Tibial artery (tissue), 4 donors: Measurements from ENCODE around the gene RNF208.

Source experiments
- DNase-seq, 2 donors: peaks; one replicate each; pipeline ENCODE4 v3.0.0-alpha.2; 2019
- H3K27ac ChIP-seq, 2 donors: fragments of 200-600 bp; sonication (generic) in 1 of 2; 1 replicate in 1 of 2; 2 replicates in 1 of 2; pipeline ENCODE4 v1.5.1; 2018 to 2019; ENCODE audit warnings: mild to moderate bottlenecking in 1 of 2
- H3K27me3 ChIP-seq, 2 donors: fragments of 200-600 bp; sonication (generic) in 1 of 2; one replicate each; pipeline versions ENCODE4 v1.5.1 to v1.6.0; 2016 to 2019
- H3K36me3 ChIP-seq, 3 donors: fragments of 200-600 bp; sonication (generic) in 2 of 3; one replicate each; pipeline ENCODE4 v1.5.1; 2016 to 2019; ENCODE audit warnings: mild to moderate bottlenecking in 2 of 3
- H3K4me1 ChIP-seq, 4 donors: fragments of 200-600 bp; sonication (generic) in 2 of 4; 1 replicate in 3 of 4; 2 replicates in 1 of 4; pipeline ENCODE4 v1.5.1; 2016 to 2019
- H3K4me3 ChIP-seq, 2 donors: fragments of 200-600 bp; sonication (generic) in 1 of 2; 1 replicate in 1 of 2; 2 replicates in 1 of 2; pipeline ENCODE4 v1.5.1; 2018 to 2019; ENCODE audit warnings: mild to moderate bottlenecking in 2 of 2
- H3K9me3 ChIP-seq, 3 donors: fragments of 200-600 bp; sonication (generic) in 1 of 3; one replicate each; pipeline ENCODE4 v1.5.1; 2016 to 2019
- CTCF ChIP-seq, 2 experiments: fragments of 200-600 bp in 1 of 2; fragments of 450-650 bp in 1 of 2; IDR thresholded peaks; one replicate each; pipeline ENCODE4 v1.5.1; 2017 to 2019; ENCODE audit warnings: antibody characterized with exemption in 2 of 2, mild to moderate bottlenecking in 1 of 2, moderate library complexity in 1 of 2
- intact Hi-C: fragments of 100-400 bp; cut with DNase I; formaldehyde crosslinking; loops from one replicate; pipeline ENCODE4 v1.15.0; 2023; ENCODE audit warnings: low total_unique reads

RNF208 gene

GRCh38 chr9:137192448-137192780 lies 29.6 kb downstream of the RNF208 start:
- H3K36me3 ChIP-seq: peaks cover 6 to 29% (median 21%) of the 10 kb centered on the region in 3 donors

DNA sequence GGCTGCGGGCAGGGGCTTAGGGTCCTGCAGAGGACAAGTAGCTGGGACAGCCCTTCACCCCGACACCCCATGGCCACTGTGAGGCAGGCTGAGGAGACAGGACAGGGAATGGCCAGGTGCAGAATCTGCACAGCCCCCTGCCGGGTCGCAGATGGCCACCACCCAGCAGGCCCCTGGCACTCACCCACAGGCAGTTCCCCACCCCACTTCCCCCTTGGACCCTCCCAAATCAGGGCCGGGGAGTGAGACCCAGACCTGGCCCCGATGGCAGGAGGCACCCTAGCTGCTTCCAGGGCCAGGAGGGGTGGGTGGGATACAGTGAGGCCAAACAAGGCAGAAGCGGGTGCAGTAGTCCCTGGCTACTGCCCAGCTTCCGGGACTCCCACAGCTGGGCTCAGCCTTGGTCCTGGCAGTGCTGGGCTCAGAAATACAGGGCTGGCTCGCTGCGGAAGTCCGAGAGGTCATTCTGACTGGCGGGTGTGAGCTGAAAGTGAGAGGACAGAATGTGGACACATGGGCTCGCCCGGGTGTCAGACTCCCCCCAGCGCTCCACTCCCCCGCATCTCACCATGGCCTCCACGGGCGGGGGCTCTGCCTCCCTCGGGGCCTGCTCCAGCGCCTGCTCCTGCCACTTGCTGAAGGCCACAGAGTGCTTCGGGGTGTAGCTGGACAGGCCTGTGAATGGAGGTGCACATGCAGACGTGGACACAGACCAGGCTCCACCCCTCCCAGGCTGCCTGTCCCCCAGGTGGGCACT lies 30.2 kb downstream of the RNF208 start:
- intact Hi-C loops: no loop called here
- Histone ChIP-seq H3K9me3 (no peaks in the 10 kb centered on the region), H3K4me3 (no peak overlapping the region), H3K4me1 (peaks cover 16 to 57% (median 28%) of the 10 kb centered on the region in 4 donors), H3K36me3 (peaks cover 6 to 29% (median 21%) of the 10 kb centered on the region in 3 donors), H3K27ac (no peak overlapping the region), H3K27me3 (no peaks in the 10 kb centered on the region)
- TF ChIP-seq CTCF (IDR thresholded peaks at IDR 0.05): no peak
- DNase-seq: no peak

More at GRCh38 chr9:137192448-137192780, 29.6 kb downstream of the RNF208 start:
- Histone ChIP-seq H3K4me1 (peaks cover 12 to 56% (median 24%) of the 10 kb centered on the region in 4 donors), H3K27me3 (no peaks in the 10 kb centered on the region), H3K27ac (no peak overlapping the region), H3K9me3 (no peaks in the 10 kb centered on the region), H3K4me3 (no peak overlapping the region)
- intact Hi-C loops: no loop called here
- no peak for TF ChIP-seq CTCF (IDR thresholded peaks at IDR 0.05)
- no peak for DNase-seq

DNA sequence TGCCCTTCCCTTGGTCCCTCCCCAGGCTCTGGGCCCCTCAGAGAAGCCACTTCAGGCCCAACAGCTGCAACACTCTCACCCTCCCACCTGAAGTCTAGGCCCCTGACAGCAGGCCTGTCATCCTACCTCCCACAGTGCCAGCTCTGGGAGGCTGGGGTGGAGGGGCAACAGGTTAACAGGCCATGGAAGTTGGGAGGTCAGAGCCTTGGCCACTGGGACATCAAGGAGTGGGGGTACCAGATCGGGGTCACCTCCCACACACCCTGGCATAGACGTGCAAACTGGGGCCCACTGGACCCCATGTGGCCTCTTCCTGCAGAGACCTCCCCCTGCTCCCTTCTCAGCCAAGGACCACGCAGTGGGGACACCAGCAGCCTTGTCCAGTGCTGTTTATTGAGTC lies 30.8 kb downstream of the RNF208 start:
- Histone ChIP-seq H3K27ac (no peak overlapping the region), H3K9me3 (no peaks in the 10 kb centered on the region), H3K4me3 (no peak overlapping the region), H3K4me1 (peaks cover 16 to 63% (median 34%) of the 10 kb centered on the region in 4 donors), H3K27me3 (no peaks in the 10 kb centered on the region), H3K36me3 (peaks cover 6 to 36% (median 23%) of the 10 kb centered on the region in 3 donors)
- no peak for DNase-seq
- no peak for TF ChIP-seq CTCF (IDR thresholded peaks at IDR 0.05)
- intact Hi-C loops: no loop called here

DNA sequence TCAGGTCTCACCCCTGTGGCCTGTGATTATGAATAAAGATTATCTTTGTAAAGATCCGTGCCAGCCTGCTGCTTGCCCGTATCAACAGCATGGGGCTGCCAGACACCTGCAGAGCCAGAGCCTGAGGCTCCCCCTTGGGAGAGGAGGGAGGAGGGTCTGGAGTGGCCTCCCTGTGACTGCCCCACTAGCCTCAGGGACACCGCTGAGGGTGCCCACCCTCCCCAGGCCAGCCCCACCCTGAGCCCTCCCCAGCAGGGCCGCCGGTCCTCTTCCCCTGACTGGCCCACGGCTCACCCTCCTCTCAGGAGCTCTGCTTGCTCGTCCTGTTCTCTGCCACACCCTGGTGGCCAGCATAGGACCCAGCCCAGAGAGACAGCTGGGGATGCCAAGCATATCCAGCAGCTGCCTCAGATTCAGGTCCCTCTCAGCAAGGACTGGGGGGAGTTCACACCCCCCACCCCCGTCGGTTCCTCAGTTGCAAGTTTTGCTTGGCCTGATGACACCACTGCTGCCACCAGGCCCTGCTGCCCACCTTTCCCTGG lies 31.7 kb downstream of the RNF208 start:
- intact Hi-C loops: no loop called here
- DNase-seq: no peak
- Histone ChIP-seq H3K27ac (peak overlapping the region in 1 of 2 donors; percentile 84), H3K9me3 (no peaks in the 10 kb centered on the region), H3K4me3 (no peak overlapping the region), H3K4me1 (peaks cover 16 to 63% (median 39%) of the 10 kb centered on the region in 4 donors), H3K27me3 (no peaks in the 10 kb centered on the region), H3K36me3 (peaks cover 12 to 44% (median 32%) of the 10 kb centered on the region in 3 donors)
- no peak for TF ChIP-seq CTCF (IDR thresholded peaks at IDR 0.05)

DNA sequence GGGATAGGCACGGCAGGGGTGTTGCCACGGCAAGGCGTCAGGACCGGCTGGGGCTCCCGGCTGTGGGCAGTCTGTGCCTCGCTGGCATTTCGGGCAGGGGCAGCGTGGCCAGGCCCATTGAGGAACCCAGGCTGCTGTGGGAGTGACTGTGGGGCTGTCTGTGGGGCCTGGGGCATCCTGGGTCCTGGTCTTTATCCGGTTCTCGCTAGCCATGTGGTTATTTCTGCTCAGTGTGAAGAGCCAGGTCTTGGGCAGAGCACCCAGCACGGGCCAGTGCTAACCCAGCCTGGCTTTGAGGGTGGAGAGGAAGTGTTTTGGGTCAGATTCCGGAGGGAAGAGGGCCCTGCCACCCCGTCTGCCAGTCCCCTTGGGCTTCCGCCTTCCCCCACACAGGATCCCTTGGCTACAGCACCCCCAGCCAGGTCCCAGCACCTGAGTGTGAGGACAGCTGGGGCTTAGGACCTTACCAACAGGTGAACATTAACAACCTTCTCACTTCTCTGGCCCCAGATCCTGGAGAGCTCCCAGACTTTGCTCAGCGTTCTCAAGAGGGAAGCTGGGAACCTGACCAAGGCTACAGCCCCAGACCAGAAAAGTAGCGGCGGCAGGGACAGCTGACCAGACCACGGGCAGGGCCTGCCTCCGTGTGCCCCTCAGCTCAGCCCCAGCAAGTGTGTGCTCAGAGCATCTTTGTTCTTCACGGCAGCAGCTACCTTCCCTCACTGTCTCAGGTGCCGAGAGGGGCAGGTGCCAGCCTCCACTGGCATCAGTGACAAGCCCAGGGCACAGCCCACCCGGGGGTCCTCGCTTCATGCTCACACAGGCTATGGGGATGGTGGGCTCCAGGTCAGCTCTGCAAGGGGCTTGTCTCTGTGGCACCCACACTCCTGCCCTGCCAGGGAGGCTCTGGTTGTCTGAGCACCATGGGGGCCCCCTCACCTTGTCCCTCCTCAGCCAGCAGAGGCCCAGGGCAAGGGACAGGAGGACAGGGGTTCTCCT lies 32.4 kb downstream of the RNF208 start:
- DNase-seq: no peak
- Histone ChIP-seq H3K36me3 (peaks cover 20 to 52% (median 40%) of the 10 kb centered on the region in 3 donors), H3K9me3 (no peaks in the 10 kb centered on the region), H3K4me3 (peak overlapping the region; percentile 86 to 91), H3K4me1 (peaks cover 16 to 61% (median 40%) of the 10 kb centered on the region in 4 donors), H3K27ac (peak overlapping the region; percentile 84 to 90), H3K27me3 (no peaks in the 10 kb centered on the region)
- no peak for TF ChIP-seq CTCF (IDR thresholded peaks at IDR 0.05)
- intact Hi-C loops: loop anchor here (5.0 kb wide), 1 partner anchor 33 kb away; the partner anchor contains the start of gene RNF208
